Tibial nerve (tissue), 4 donors: ENCODE data around the gene TBC1D2B. TPM values are rescaled to one million over a fixed set of nuclear protein-coding genes. Genes with fewer than 3 reads are reported as not detected.

Experiments used
- DNase-seq, 2 donors: peaks; one replicate each; pipeline ENCODE4 v3.0.0-alpha.2; 2019; ENCODE audit warnings: low spot score in 2 of 2
- H3K27ac ChIP-seq, 4 donors: fragments of 200-600 bp; sonication (generic) in 3 of 4; one replicate each; pipeline ENCODE4 v1.5.1; 2017 to 2019; ENCODE audit warnings: mild to moderate bottlenecking in 1 of 4
- H3K27me3 ChIP-seq, 2 donors: fragments of 200-600 bp; sonication (generic) in 1 of 2; one replicate each; pipeline versions ENCODE4 v1.5.1 to v1.6.0; 2017 to 2019
- H3K36me3 ChIP-seq, 3 donors: fragments of 200-600 bp; sonication (generic); one replicate each; pipeline ENCODE4 v1.5.1; 2018 to 2019
- H3K4me1 ChIP-seq, 4 donors: fragments of 200-600 bp; sonication (generic) in 3 of 4; one replicate each; pipeline ENCODE4 v1.5.1; 2017 to 2019
- H3K4me3 ChIP-seq, 4 donors: fragments of 200-600 bp; sonication (generic) in 3 of 4; one replicate each; pipeline ENCODE4 v1.5.1; 2017 to 2019; ENCODE audit warnings: mild to moderate bottlenecking in 1 of 4, moderate library complexity in 1 of 4
- H3K9me3 ChIP-seq, 4 donors: fragments of 200-600 bp; sonication (generic) in 3 of 4; one replicate each; pipeline ENCODE4 v1.5.1; 2017 to 2019
- EP300 ChIP-seq, 2 donors: sonication (generic); formaldehyde crosslinking; IDR thresholded peaks; one replicate each; pipeline ENCODE4 v1.6.1; 2017; ENCODE audit warnings: antibody characterized with exemption in 2 of 2, mild to moderate bottlenecking in 1 of 2
- POLR2A ChIP-seq, 2 donors: fragments of 450-650 bp; IDR thresholded peaks; one replicate each; pipeline ENCODE4 v1.6.1; 2017; ENCODE audit warnings: antibody characterized with exemption in 2 of 2, mild to moderate bottlenecking in 2 of 2, moderate library complexity in 2 of 2
- WGBS, 2 donors: methylation state at CpG; one replicate each; pipeline ENCODE4 v1.1.5; 2018; 5-methylcytosine and 5-hydroxymethylcytosine counted together
- total RNA-seq, 4 donors: library from RNA; depleted of rRNA; stranded (reverse); fragments of >200 nt; gene quantifications; one replicate each; pipeline ENCODE4 v1.1.0, GENCODE V29; 2016
- TF ChIP-seq, protein P1 (sequence below), 5 experiments: fragments of 200-600 bp in 3 of 5; fragments of 450-650 bp in 2 of 5; sonication (generic) in 3 of 5; IDR thresholded peaks; one replicate each; pipeline ENCODE4 v1.5.1; 2016 to 2019; ENCODE audit warnings: antibody characterized with exemption in 5 of 5, mild to moderate bottlenecking in 3 of 5, moderate library complexity in 2 of 5

The TBC1D2B gene
- total RNA-seq, 4 donors from 2014 or later, result 64.5 to 127 (median 94.5) TPM

DNA sequence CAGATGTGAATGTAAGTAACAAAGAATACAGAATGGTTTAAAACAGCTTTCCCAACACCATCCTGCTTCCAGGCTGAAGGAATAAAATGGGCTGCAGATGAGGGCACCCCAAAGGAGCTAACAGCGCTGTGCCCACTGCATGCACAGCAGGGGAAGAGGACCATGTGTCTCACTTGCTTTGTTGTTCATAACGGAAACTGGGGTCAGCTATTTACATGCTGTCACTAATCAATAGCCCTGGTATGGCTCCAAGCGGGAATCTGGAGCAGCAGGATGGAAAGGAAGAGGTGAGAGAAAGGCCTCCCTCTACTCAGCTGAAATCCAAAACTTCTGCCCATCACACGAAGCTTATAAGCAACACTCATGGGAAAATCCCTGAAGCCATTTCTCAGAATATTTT is 67.4 kb downstream of the TBC1D2B start:
- H3K27ac ChIP-seq, result no peak overlapping the region
- no peak for TF ChIP-seq EP300 (IDR thresholded peaks at IDR 0.05)
- TF ChIP-seq POLR2A (IDR thresholded peaks at IDR 0.05), result no peak
- TF ChIP-seq, protein P1, sequence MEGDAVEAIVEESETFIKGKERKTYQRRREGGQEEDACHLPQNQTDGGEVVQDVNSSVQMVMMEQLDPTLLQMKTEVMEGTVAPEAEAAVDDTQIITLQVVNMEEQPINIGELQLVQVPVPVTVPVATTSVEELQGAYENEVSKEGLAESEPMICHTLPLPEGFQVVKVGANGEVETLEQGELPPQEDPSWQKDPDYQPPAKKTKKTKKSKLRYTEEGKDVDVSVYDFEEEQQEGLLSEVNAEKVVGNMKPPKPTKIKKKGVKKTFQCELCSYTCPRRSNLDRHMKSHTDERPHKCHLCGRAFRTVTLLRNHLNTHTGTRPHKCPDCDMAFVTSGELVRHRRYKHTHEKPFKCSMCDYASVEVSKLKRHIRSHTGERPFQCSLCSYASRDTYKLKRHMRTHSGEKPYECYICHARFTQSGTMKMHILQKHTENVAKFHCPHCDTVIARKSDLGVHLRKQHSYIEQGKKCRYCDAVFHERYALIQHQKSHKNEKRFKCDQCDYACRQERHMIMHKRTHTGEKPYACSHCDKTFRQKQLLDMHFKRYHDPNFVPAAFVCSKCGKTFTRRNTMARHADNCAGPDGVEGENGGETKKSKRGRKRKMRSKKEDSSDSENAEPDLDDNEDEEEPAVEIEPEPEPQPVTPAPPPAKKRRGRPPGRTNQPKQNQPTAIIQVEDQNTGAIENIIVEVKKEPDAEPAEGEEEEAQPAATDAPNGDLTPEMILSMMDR (IDR thresholded peaks at IDR 0.05), result no peak
- H3K27me3 ChIP-seq, result no peaks in the 10 kb centered on the region
- no peaks in the 10 kb centered on the region for H3K9me3 ChIP-seq
- WGBS, 2 donors, result 71 to 78% methylated on average over 4 of the region's 4 CpGs
- H3K36me3 ChIP-seq, result peaks cover 4 to 82% (median 6%) of the 10 kb centered on the region in 3 donors
- no peak for DNase-seq
- peaks cover 0 to 42% (median 3%) of the 10 kb centered on the region in 4 donors for H3K4me1 ChIP-seq
- no peak overlapping the region for H3K4me3 ChIP-seq

DNA sequence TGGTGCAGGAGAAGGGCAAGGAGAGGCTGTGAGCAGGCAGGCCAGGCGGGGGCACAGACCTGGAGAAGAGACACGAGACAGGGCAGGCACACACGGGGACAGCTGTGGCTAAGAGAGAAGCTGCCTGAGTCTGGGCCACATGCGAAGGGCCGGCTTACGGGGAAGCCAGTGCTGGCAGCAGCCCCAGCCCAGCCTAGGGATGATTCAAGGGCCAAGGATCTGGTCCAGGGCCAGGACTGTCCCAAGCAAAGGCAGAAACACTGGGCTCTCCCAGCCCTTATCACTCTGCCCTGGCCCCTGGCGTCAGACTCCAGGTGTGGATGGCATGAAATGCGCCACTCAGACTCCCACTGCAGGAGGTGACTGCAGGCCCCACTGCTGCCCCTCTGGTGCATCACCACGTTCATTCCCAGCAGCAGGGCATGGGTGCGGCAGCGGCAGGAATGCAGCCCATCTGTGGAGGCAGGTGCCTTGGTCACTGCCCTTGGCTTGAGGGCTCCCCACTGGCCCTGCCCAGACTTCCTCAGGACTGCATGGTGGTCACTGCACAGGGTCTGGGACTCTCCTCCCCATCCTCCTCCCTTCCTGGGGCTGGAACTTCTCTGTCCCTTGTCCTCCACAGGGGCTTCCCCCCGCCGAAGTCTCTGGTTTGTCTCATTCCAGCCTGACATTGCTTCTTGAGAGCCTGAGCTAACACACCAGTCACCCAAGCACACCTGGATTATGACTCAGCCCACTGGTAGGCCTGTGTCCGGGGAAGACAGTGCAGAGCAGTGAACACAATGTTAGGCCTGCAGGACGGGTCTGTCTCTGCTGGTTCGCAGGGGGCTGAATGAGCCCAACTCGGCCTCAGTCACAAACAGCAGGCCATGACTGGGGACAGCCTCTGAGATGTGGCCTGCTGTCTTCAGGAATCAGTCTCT is 69.3 kb downstream of the TBC1D2B start:
- peaks cover 4 to 69% (median 6%) of the 10 kb centered on the region in 3 donors for H3K36me3 ChIP-seq
- no peak overlapping the region for H3K4me3 ChIP-seq
- WGBS, 2 donors, result 75 to 84% methylated on average over 12 to 17 of the region's 17 CpGs
- peak; percentile 70 to 75 for DNase-seq
- H3K27ac ChIP-seq, result peak overlapping the region in 2 of 4 donors; percentile 3 to 9
- TF ChIP-seq POLR2A (IDR thresholded peaks at IDR 0.05) (no peak), EP300 (IDR thresholded peaks at IDR 0.05) (peak in 1 of 2 donors; percentile 30)
- no peaks in the 10 kb centered on the region for H3K27me3 ChIP-seq
- peaks cover 0 to 54% (median 15%) of the 10 kb centered on the region in 4 donors for H3K4me1 ChIP-seq
- H3K9me3 ChIP-seq, result no peaks in the 10 kb centered on the region

DNA sequence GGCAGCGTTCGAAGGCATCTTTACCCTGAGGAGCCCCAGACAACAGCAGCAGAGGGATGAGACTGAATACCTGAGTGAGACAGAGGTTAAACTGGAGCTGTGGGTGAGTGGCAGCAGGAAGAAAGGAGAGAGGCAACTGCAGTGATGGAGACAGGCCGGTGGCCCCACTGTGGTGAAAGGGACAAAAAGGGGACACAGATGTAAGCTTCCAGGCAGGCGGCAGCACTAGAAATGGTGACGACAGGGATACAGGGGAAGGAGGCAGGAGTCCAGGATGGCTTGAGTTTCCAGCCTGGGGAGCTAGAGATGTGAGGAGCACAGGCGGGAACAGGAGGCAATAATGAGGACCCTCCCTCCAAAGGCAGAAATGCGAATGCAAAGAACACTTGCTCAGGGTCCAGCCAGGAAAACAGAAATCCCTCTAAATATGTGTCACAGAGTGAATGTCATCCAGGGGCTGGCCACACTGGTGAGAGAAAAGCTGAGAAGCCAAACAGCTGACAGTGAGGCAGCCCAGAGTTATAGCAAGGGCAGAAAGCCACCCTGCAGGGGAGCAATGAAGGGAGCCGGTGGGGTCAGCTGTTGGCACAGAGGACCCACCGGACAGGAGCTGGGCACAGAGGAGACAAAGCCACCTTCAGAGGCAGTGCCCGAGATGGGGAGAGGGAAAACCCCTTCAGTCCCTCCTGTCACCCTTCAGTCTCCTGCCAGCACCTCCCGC is 70.1 kb downstream of the TBC1D2B start:
- peaks cover 0 to 69% (median 6%) of the 10 kb centered on the region in 3 donors for H3K36me3 ChIP-seq
- 83 to 85% methylated on average over 11 of the region's 11 CpGs for WGBS, 2 donors

DNA sequence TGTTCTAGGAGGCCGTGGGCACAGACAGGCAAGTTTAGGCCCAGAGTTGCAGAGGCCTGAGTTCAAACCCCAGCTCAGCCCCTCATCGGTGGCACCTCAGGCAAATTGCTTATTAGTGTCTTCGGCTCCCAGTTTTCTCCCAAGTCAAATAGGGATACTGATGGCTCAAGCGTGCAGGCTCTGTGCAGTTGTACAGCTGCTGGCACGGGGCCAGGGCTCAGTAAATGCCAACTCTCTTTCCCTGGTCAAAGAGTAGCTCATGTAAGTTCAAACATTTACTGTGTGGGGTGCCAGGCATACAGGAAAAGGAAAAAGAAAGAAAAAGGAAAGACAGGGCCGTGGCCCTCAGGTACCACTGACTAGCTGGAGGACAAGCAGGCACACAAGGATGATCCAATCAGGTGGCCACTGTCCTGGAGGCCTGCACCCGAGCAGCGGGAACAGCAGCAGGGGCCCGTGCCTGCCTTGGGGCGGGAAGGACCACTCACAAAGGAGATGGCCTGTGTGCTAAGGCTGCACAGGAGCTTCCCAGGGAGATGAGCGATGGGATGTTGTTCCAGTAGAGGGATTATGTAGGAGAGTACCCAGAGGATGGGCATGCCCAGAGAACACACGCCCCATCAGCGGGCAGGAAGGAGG is 70.8 kb downstream of the TBC1D2B start:
- Histone ChIP-seq H3K36me3 (peaks cover 0 to 69% (median 6%) of the 10 kb centered on the region in 3 donors), H3K9me3 (no peaks in the 10 kb centered on the region), H3K27me3 (no peaks in the 10 kb centered on the region), H3K27ac (peak overlapping the region in 2 of 4 donors; percentile 9 to 28), H3K4me1 (peaks cover 0 to 47% (median 15%) of the 10 kb centered on the region in 4 donors), H3K4me3 (no peak overlapping the region)
- TF ChIP-seq EP300 (IDR thresholded peaks at IDR 0.05) (no peak), POLR2A (IDR thresholded peaks at IDR 0.05) (no peak)
- TF ChIP-seq, protein P1 (IDR thresholded peaks at IDR 0.05), result no peak
- no peak for DNase-seq
- 75 to 79% methylated on average over 13 of the region's 13 CpGs for WGBS, 2 donors

More for the DNA sequence above, 70.1 kb downstream of the TBC1D2B start:
- H3K27ac ChIP-seq, result peak overlapping the region in 2 of 4 donors; percentile 9 to 18
- no peaks in the 10 kb centered on the region for H3K9me3 ChIP-seq
- DNase-seq, result no peak
- no peak overlapping the region for H3K4me3 ChIP-seq
- H3K27me3 ChIP-seq, result no peaks in the 10 kb centered on the region
- no peak for TF ChIP-seq EP300 (IDR thresholded peaks at IDR 0.05)
- peaks cover 0 to 52% (median 15%) of the 10 kb centered on the region in 4 donors for H3K4me1 ChIP-seq

DNA sequence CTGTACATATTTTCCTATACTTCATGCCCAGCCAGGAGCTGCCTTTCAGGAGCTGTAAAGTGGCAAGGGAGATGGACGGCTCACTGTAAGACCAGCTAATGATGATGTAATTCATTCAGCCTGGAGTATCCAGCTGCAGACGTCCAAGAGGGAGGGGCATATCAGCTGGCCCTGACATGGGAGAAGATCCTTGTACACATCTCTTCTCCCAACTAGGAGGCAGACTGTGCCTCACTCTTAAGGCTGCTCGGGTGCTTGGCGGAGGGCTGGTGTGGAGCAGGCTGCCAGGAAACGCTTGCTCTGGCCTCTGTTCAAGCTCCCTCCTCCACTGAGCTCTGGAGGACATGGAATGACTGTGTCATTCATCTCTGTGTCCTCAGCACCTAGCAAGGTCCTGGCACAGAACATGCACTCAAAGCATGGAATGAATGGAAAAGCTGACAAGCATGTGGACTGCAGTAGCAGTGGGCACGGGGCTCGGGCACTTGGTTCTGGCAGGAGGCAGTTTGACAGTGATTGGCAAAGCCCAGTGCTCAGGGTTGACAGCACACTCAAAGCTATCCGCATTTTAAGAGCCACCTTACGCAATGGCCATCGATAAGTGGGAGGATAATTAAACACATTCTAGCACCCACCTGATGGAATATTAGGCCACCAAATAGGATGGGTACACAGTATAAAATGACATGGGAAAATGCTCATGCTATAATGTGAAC is 72.4 kb downstream of the TBC1D2B start:
- Histone ChIP-seq H3K4me3 (no peak overlapping the region), H3K4me1 (peaks cover 0 to 48% (median 15%) of the 10 kb centered on the region in 4 donors), H3K36me3 (peaks cover 0 to 70% (median 6%) of the 10 kb centered on the region in 3 donors), H3K27ac (peak overlapping the region in 2 of 4 donors; percentile 52 to 72), H3K9me3 (no peaks in the 10 kb centered on the region), H3K27me3 (no peaks in the 10 kb centered on the region)
- peak in 1 of 2 donors; percentile 84 for TF ChIP-seq EP300 (IDR thresholded peaks at IDR 0.05)
- TF ChIP-seq POLR2A (IDR thresholded peaks at IDR 0.05), result peak in 1 of 2 donors; percentile 5
- TF ChIP-seq, protein P1 (IDR thresholded peaks at IDR 0.05), result peak in 2 of 5 experiments; percentile 22 to 43
- DNase-seq, result peak; percentile 68 to 78
- WGBS, 2 donors, result 33 to 41% methylated on average over 10 of the region's 10 CpGs
